HG02970 (cell line): ENCODE results near the gene ETV6.

Experiments
- ATAC-seq: cut with Tn5 transposase; IDR thresholded peaks from one replicate; pipeline ENCODE4 v1.9.1; 2021; ENCODE audit warnings: mild to moderate bottlenecking, moderate library complexity, moderate number of reproducible peaks; ENCODE audit not compliant: unreplicated experiment, low FRiP score

ETV6 gene

DNA sequence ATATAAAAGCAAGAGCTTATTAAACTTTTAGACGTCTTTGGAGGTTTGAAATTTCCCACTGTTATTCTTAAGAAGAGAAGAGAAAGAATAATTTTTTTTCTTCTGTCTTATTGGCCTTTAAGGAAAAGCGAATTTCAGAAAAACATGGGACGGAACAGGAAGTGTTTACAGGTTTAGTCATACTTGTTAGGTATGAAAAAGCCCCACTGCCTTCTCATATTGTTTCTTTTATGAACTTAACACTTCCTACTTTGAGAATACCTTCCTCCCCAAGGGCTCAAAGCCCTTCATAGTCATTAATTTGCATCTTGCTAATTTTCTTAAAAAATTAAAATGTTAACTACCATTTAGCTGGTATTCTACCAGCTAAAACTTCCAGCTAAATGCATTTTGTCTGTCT lies 82.0 kb downstream of the ETV6 start:
- ATAC-seq: no peak

DNA sequence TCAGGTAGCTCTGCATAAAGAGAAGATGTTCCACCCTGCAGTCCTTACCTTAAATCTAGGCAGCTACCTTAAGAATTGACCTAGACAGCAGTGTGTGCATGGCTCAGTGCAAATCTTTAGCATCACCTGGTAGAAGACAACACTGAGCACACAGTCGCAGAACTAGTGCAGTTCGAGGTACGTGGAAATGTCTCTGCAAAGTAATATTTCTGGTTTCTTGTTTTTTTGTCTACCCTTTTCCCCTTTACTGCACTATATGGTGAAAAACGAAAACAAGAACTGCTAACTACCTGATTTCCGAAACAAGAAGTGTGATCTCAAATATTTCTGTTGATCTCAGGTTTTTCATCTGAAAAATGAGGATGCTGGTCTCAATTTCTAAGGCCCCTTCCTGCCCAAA lies 82.5 kb downstream of the ETV6 start:
- no peak for ATAC-seq

DNA sequence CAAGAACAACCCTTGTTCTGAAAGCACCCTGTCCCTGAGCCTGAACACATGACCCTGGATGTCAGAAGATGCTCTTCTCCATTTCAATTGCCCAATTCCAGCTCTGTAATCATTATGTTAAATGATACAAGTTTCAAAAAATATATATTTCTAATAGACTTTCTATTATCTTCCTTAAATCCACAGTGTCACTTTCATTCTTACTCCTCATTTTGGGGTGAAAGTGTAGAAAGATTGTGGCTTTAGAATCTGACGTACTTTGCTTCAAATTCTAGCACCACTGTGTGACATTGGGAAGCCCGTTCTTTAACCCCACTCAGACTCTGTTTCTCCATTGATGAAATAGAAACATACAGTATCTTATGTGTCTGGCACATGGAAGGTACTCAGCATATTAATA lies 83.2 kb downstream of the ETV6 start:
- ATAC-seq: no peak

DNA sequence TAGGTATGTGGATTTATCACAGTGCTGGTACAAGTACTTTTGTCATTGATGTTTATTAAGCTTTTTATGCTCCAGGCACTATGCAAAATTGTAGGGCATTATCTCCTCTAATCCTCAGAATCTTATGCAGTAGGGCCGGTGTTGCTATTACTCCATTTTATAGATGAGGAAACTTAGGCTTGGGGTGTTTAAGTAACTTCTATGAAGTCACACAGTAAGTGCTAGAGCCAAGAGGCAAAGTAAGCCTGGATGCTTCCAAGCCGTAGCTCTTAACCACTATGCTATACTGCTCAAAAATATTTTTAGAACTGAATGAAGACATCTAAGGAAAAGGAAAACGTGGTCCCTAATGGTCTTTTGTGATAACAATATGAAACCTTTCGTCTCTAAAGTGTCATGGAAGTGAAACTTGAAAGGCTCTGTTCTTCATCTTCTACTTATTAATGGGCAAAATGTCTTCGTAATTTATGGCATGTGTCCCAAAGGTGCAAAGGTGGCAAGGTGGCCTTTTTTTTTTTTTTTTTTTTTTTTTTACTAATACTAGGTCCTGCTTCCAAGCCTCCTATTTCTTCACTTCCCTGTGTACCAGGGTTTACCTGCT lies 85.2 kb downstream of the ETV6 start:
- no peak for ATAC-seq

DNA sequence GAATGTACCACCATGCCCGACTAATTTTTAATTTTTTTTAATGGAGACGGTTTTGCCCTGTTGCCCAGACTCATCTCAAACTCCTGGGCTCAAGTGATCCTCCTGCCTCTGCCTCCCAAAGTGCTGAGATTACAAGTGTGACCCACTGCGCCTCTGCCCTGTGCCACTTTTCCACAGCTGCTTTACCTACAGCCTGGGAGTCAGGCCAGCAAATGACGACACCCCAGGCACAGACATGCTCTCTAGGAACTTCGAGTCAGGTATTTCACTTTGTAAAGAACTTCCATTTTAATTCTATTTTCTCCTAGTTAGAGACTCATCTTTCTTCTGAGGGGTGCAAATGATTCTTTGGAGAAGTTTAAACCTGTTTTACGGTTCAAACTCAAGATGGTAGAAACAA lies 89.0 kb downstream of the ETV6 start:
- ATAC-seq: no peak

DNA sequence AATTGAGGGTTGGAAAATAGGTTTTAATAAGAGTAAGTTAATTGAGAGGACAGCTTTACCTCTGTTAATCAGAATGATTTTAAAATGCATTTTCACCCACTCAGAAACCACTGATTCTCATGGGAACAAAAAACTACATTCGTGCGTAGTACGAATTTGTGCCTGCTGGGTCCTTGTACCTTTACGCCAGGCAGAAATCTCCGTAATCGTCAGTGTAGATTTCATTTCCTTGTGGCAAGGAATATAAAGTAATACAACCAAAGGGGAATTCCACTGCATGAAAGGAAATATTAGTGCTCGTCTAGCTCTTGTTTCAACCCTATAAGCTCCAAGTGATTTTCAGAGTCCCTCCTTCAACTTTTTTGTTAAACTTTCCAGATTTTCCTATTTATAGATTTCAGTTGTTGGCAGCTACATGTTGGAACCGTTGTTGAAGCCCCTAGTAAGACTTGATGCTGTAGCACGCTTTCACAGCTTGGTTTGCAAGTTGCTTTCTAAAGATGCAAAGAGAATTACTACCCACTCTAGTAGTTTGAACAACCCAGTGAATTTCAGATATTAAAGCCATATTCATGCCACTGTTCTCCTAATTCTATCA lies 90.6 kb downstream of the ETV6 start:
- ATAC-seq: no peak

DNA sequence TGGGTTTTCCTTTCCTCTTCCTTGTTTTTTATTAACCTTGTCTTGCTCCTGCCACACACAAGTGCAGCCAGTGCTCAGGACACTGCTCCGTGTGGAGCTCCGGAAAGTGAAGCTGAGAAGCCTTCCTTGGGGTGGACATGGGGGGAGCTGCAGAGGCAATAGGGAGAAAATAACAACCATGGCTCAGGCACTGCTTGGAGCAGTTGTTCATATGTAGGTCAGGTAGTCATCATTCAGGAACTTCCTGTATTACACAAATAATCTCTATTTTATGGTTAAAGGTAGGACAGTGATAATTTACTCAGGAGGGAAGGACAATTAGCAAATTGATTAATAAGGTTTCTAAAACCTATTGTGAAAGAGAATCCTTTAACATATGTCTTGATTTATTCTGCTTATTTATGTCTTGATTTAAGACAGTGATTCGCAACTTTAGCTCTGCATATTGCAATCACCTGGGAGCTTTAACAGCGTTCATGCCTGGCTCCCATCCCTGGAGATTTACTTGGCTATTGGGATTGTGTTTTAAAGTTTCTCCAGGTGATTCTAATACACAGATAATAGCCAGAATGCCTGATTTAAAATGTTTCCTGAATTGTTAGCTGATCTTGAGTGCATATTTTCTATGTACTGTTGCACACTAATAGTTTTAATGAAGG lies 92.1 kb downstream of the ETV6 start:
- no peak for ATAC-seq

DNA sequence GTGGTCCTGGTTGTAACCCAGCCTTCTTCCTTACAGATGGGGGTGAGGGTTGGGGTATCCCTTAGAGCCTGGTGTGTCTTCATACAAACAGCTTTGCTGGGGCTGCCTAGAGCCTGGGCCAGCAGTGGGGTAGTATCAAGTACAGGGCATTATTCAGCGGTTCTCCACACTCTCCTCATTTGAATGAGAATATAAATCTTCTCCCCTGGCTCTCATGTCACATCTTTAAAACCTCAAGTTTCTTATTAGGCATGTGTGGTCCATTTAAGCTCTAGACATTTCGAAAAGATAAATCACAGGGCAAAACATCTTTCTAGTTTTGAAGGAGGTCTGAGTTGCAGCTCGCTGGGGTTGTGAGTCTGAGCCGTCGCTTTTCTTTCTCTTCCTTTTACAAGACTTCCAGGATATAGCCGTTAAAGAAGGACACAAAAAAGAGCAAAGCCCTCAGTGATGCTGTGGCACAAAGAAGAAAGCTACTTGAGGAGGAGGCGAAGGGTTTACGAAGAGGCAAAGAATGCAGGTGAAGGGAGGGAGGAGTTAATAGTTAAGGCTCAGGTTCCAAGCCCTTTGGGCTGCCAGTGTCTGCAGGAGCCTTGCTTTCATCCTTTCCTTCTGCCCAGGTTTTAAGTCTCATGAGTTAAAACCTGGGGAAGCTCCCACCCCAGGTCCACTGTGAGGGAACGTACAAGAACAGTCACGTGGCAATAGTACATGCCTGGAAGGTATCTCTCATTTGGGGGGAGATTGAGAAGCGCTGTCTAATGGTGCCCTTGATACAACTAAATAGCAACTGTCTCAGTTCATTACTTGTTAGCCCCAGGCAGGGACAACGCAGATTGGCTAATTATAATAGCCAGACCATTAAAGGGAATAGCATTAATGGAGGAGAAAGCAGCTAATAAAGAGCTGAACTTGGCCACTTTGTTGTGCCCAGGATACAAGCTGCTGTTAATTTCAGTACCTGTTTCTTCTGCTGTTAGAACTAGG lies 94.2 kb downstream of the ETV6 start:
- ATAC-seq: no peak

DNA sequence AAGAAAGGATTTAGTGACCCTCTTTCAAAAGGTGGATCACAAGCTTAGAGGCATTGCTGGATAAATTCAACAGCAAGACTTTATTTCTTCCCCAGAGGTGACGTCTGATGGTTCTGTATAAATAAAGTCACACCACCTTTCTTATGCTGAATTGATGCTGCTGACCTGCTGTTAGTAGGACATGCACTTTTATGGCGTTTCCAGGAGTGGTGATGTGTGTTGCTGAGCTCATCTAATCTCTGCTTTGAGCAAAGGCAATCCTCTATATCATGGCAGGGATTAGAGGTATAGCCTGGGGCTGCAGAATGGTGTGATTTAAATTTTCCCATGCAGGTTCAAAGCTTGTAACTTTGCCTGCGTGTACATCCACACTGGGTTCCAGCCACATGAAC lies 94.9 kb downstream of the ETV6 start:
- no peak for ATAC-seq

DNA sequence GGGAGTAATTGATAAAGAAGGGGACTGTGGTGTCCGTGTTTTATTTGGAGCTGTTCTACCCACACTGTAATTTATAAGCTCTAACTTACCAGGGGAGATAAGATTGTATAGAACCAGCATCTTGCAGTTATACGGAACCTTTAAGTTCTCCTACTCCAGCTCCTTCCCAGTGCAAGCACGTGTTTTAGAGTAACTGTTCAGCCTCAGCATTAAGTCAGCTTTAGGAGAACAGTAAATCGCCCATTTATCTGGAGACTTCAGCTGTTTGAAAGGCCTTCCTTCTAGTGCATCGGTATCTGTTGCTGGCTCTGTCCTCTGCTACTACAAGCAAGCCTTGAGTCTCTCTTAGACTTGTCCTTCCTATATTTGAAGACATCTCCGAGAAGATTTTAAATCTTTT lies 95.6 kb downstream of the ETV6 start:
- no peak for ATAC-seq

DNA sequence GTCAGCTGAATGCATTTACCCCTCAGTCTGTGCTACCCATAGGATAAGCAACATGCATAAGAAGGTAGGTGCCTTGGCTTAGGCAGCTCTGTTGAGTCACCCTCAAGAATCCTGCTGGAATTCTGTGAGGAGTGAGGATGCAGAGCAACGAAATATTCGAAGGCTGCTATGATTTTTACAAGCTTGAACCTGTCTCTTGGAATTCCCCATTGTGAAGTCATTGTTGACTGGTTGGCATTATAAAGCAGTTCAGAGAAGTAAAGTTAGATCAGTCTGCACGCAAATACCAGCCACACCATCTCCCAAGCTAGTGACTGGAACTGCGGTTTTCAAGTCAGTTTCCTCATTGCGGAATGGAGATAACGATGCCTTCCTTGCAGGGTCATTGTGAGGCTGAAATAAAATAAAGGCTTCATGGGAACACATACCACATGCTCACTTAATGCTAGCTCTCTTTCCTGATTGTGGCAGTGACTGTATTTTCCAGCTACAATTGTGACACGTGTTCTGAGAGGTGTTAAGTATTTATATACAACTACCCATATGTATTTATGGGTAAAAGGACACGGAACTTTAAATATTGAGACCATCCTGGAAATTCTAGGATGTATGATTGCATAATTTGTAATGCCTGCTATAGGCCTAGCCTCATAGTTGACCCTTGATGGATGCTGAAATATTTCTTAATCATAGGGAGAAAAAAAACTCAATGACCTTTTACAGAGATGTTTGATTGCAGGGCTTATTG lies 96.7 kb downstream of the ETV6 start:
- no peak for ATAC-seq

DNA sequence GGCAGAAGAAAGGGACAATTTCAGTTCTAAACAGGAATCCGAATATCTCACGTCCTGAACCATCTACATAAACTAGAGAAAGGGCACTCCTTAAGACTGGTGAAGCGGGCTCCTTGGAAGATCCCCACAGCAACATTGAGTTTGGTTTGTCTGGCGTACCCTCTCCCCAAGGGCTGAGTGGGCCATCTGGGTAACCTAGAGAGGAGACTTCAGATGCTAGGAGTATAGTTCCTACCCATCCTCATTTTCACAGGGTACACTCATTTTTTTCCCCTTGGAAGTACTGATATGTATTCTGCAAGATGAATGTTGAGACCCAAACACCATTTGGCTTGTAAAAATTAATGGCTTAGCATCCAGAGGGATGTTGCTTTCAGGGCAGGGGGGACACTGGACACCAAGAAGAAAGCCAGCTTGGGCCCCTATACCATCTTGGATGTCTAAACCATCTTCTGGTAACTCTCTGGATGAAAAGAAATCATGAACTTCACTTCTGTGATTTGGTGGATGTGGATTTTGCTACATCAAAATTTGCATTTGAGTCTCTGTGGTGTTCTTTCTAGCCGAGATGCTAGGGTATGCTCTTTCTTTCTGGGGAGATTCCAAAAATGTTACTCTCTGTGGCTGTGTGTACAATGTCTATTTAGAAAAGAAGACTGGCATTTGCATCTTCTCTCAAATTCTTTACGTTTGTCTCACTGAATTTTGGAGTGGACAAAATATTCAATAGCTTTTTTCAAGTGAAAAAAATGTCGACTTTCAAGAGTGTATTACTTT lies 97.7 kb downstream of the ETV6 start:
- ATAC-seq: no peak

DNA sequence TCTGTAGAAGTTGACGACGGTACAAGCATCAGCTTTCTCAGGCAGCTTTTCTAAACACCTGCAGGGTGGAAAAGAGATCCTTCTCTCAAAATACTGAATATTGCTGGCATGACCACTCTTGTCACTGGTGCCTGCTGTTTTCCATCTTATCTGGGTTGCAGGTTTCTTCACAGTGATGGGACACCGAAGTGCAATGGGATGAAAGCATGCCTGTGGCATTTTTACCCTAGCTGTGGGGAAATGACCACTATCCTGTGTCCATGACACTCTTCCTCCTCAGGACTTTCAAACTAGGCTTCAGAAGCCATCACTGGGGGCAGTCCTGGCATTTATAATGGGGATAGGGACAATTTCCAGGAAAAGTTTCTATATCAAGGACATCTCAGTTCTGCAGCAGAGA lies 98.5 kb downstream of the ETV6 start:
- no peak for ATAC-seq

DNA sequence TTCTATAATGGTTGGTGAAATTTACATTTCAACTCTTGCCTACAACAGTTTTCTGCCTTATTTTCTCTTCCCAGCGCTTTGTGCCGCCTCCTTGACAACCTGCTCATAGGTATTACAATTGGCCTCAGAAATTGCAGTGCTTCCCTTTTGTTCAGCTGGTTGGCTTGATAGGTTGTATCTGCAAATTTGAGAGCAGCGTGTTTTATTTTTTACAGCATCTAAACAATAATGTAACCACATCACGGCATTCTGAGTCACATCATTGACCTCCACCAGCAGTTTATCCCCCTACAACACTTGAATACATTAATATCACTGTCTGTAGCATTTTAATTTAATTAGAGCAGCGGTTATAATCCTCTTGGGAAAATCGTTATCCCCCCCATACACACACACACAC lies 99.4 kb downstream of the ETV6 start:
- no peak for ATAC-seq

DNA sequence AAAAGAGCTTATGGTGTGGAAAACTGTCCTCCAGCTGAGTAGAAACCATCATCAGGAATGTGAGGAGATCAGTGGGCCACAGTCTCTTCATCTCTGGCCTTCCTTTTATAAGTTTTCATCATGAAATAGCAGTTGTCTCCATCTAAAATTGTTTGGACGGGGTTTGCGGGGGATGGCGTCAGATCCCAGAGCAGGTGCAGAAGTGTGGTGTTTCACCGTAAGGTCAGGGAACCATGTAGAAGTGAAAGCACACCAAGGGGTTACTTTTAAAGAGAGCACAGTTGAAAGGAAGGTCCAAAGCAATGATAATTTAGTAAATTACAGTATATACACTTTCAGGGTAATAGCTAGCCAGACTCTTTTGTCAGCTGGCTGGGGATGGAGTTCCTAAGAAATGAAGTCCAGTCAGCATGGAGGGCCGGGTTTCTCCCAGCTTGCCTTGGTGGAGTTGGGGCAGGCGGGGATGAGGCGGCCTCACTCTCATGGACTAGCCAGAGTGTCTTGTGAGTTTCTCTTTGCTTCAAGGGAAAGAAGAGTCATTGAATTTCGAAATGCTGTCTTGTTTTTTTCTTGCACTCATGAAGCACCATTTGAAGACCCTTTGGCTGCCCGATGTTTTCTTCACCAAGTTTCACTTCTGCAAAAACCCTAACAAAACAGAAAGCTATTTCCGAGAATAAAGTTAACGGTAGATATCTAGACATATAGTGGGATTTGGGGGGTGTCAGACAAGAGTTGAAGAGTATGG lies 100.6 kb downstream of the ETV6 start:
- no peak for ATAC-seq

DNA sequence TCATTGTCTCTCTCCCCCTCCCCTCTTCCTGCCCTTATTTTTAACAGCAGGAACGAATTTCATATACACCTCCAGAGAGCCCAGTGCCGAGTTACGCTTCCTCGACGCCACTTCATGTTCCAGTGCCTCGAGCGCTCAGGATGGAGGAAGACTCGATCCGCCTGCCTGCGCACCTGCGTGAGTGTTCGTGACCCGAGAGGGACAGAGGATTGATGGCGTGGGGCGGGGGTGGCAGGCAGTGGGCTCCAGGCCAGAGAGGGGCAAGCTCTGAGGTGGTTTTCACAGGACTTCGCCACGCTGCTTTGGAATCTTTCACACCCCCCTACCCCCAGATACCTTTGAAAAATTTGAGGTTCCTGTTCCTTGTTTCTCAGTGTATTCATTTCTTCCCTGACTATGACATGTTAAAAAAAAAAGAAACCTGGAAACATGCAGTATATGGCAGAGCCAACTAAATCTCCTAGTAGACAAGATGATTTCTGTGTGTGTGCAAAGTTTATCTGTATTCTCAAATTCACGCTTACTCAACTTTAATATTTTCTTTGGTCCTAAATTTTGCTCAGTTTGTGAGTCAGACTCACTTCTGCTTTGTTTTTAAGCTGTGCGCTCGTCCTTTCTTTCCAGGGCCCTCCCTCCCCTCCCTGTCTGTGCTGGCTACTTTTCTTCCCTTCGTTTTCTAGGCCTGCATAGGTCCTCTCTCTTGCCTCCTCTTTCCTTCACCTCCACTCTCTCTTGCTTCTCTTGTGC lies 103.1 kb downstream of the ETV6 start:
- ATAC-seq: no peak

DNA sequence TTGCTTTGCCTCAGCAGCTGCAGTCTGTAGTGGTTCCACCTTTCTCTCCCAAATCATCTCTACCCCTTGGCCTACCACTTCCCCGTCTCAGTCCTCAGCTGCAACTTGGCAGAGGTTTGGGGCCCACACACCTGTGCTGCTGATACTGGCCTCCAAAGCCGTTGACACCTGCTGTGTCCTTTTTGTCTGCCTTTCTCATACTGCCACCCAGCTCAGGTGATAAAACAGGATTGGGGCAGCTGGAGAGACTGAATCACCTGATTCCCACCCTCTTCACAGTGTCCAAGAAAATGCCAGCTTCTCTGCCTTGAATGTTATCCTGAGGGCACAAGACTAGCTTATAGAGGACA lies 103.7 kb downstream of the ETV6 start:
- ATAC-seq: no peak

DNA sequence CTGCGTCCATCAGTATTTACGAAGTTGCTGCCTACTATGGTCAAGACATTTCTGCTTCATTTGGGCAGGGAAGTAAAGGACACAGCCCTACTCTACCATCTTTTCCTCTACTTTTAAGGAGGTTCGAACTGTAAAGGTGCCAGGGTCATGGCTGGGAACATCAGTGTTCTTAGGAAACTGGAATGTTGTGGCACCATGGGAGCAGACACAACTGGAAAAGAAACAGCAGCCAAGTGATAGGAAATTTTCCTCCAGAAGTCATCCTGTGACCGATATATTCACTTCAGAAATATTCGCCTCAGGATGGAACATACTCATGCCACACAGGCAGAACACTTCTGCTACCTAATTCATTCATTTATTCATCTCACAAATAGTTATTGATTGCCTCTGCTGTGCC lies 104.4 kb downstream of the ETV6 start:
- ATAC-seq: no peak
